ENCODE data around the gene CD55. TPM values are rescaled to one million over a fixed set of nuclear protein-coding genes. Genes with fewer than 3 reads are reported as not detected.

Gene CD55
- total and polyA plus RNA-seq, 2 of the 8 experiments (the other 6 are each of a cell fraction or from before 2014, with no cell fraction given): 20.1 to 22.8 TPM

DNA sequence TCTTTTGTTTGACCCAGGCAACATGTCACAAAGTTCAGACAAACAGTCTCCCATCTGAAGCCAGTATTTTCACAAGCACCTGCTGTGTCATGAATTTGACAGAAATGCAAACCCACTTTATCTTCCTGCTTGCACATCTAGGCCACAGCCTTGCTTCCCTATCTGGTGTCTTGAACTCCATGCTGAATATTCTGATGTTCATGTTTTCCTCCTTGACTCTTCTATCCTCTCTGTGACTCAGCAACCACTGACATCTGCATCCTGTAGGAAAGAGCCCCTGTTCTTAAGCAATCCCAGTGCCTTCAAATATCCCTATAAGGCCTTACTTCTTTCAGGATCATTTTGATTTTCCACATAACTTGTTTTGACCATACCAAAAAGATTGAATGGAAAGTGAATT, 6.5 kb downstream of the CD55 start:
- Histone ChIP-seq H3K27me3 (replicated peaks in 1 of 4; ENCODE audit: control insufficient read depth in 3 of 4, extremely low read depth in 1 of 4, insufficient read depth in 3 of 4, low read length in 3 of 4) (no peaks in the 10 kb centered on the region), H4K8ac (ENCODE audit: extremely low read depth, insufficient read depth, low read length) (no peak overlapping the region), H4K91ac (replicated peaks; ENCODE audit: insufficient read length, low read length) (no peak overlapping the region), H3K9ac (replicated peaks in 1 of 4; ENCODE audit: extremely low read depth in 1 of 4, low read depth in 3 of 4, low read length in 3 of 4) (no peak overlapping the region), H4K20me1 (replicated peaks in 1 of 2; ENCODE audit: control insufficient read depth in 1 of 2, insufficient read depth in 2 of 2, low read length in 2 of 2) (peaks cover 0 to 3% of the 10 kb centered on the region in 2 experiments), H3K79me1 (ENCODE audit: low read depth, low read length) (no peaks in the 10 kb centered on the region), H3K4me2 (ENCODE audit: insufficient read depth in 1 of 2, low read depth in 2 of 2, low read length in 2 of 2) (no peak overlapping the region), H2BK12ac (ENCODE audit: low read depth, low read length) (no peak overlapping the region), H3K36me3 (ENCODE audit: control insufficient read depth in 2 of 4, insufficient read depth in 4 of 4, low read length in 3 of 4) (peaks cover 8 to 79% (median 30%) of the 10 kb centered on the region in 4 experiments), H3K4ac (replicated peaks; ENCODE audit: insufficient read length, low read depth, low read length) (no peak overlapping the region), H3K27ac (ENCODE audit: low read depth, low read length) (no peak overlapping the region), H2AK5ac (ENCODE audit: low read depth, low read length) (no peak overlapping the region), H2BK20ac (ENCODE audit: low read length) (no peak overlapping the region), H3K14ac (ENCODE audit: insufficient read length) (no peak overlapping the region), H3K23ac (ENCODE audit: insufficient read length) (no peak overlapping the region), H2BK120ac (replicated peaks; ENCODE audit: low read depth, low read length) (no peak overlapping the region), H3K56ac (replicated peaks; ENCODE audit: insufficient read length, low read depth, low read length) (no peak overlapping the region), H3K18ac (ENCODE audit: extremely low read depth, low read length) (no peak overlapping the region), H3K23me2 (ENCODE audit: low read depth, low read length) (no peaks in the 10 kb centered on the region), H3K9me3 (ENCODE audit: insufficient read depth in 2 of 2, low read depth in 1 of 2, low read length in 1 of 2) (no peaks in the 10 kb centered on the region), H3K79me2 (ENCODE audit: control insufficient read depth in 1 of 2, insufficient read depth in 2 of 2, low read length in 2 of 2) (no peaks in the 10 kb centered on the region), H3K4me3 (ENCODE audit: extremely low read depth in 1 of 4, insufficient read depth in 2 of 4, low read depth in 3 of 4, low read length in 4 of 4) (no peak overlapping the region), H2BK5ac (ENCODE audit: low read depth, low read length) (no peak overlapping the region), H3K4me1 (replicated peaks in 1 of 4; ENCODE audit: control insufficient read depth in 3 of 4, insufficient read depth in 4 of 4, low read length in 3 of 4) (no peaks in the 10 kb centered on the region), H4K5ac (ENCODE audit: insufficient read length, low read depth, low read length) (no peak overlapping the region), H2AFZ (ENCODE audit: low read length) (no peak overlapping the region), H2BK15ac (ENCODE audit: low read length) (no peak overlapping the region)
- CTCF ChIA-PET (ENCODE audit: partially characterized antibody): no interaction called here
- no peak for DNase-seq (ENCODE audit: low read depth in 1 of 2, low spot score in 2 of 2)
- FAIRE-seq: no peak
- POLR2A ChIA-PET (ENCODE audit: partially characterized antibody): no interaction called here
- TF ChIP-seq MAX (IDR thresholded peaks at IDR 0.05) (no peak), EZH2 (IDR thresholded peaks at IDR 0.05; ENCODE audit: low read depth, low read length, severe bottlenecking) (no peak), POLR2A (IDR thresholded peaks at IDR 0.05; ENCODE audit: control extremely low read depth in 1 of 2, low read depth in 2 of 2, low read length in 2 of 2) (no peak), BRCA1 (IDR thresholded peaks at IDR 0.05; ENCODE audit: low read depth, low read length) (no peak), POU5F1 (IDR thresholded peaks at IDR 0.05; ENCODE audit: low read depth, low read length) (no peak), HDAC2 (IDR thresholded peaks at IDR 0.05; ENCODE audit: borderline replicate concordance in 1 of 2, low read depth in 2 of 2, low read length in 2 of 2) (no peak), SP2 (IDR thresholded peaks at IDR 0.05; ENCODE audit: low read length) (no peak), ASH2L (IDR thresholded peaks at IDR 0.05; ENCODE audit: low read length) (no peak), GABPA (IDR thresholded peaks at IDR 0.05; ENCODE audit: borderline replicate concordance, insufficient read depth, low read length) (no peak), SUZ12 (IDR thresholded peaks at IDR 0.05; ENCODE audit: low read length) (no peak), CREB1 (IDR thresholded peaks at IDR 0.05) (no peak), CHD1 (IDR thresholded peaks at IDR 0.05; ENCODE audit: low read depth, low read length) (no peak), HDAC6 (IDR thresholded peaks at IDR 0.05; ENCODE audit: low read depth, low read length) (no peak), TCF12 (IDR thresholded peaks at IDR 0.05; ENCODE audit: low read depth, low read length) (no peak), JUND (IDR thresholded peaks at IDR 0.05; ENCODE audit: low read length) (no peak), RXRA (IDR thresholded peaks at IDR 0.05; ENCODE audit: insufficient read depth, low read depth, low read length) (no peak), MAFK (IDR thresholded peaks at IDR 0.05; ENCODE audit: low read depth, low read length) (no peak), CBX5 (IDR thresholded peaks at IDR 0.05; ENCODE audit: low read depth, low read length) (no peak)
